Activated CD4-positive, alpha-beta T cell treated with anti-CD3 and anti-CD28 coated beads, Interleukin-2, amount 50 U/mL, for 1 hour (primary cell): ENCODE results near the gene C10orf71.

Experiments used
- DNase-seq: peaks from one replicate; pipeline ENCODE4 v3.0.0-alpha.2; 2020

Gene C10orf71

GRCh38 chr10:49321021-49321420 lies 22.1 kb downstream of the C10orf71 start:
- no peak for DNase-seq

GRCh38 chr10:49322371-49323170 lies 23.6 kb downstream of the C10orf71 start:
- DNase-seq: no peak

- DNase-seq: no peak
These were observed 24.4 kb downstream of the C10orf71 start for GRCh38 chr10:49323171-49323895.

- DNase-seq: no peak
These were observed 24.9 kb downstream of the C10orf71 start for GRCh38 chr10:49323896-49324270.

GRCh38 chr10:49324711-49325110 lies 25.7 kb downstream of the C10orf71 start:
- no peak for DNase-seq

GRCh38 chr10:49325131-49325915 lies 26.4 kb downstream of the C10orf71 start:
- no peak for DNase-seq

- no peak for DNase-seq
These were observed 27.2 kb downstream of the C10orf71 start for GRCh38 chr10:49325916-49326783.

- DNase-seq: no peak
These were observed 28.3 kb downstream of the C10orf71 start for GRCh38 chr10:49327036-49327813.

GRCh38 chr10:49328401-49329145 lies 29.6 kb downstream of the C10orf71 start:
- no peak for DNase-seq

- no peak for DNase-seq
These were observed 30.2 kb downstream of the C10orf71 start for GRCh38 chr10:49329146-49329505.

- no peak for DNase-seq
These were observed 31.2 kb downstream of the C10orf71 start for GRCh38 chr10:49330127-49330665.

- no peak for DNase-seq
These were observed 32.5 kb downstream of the C10orf71 start for GRCh38 chr10:49331431-49331830.

- no peak for DNase-seq
These were observed 33.4 kb downstream of the C10orf71 start for GRCh38 chr10:49332333-49332732.

GRCh38 chr10:49332768-49333167 lies 33.8 kb downstream of the C10orf71 start:
- no peak for DNase-seq

GRCh38 chr10:49333192-49333591 lies 34.2 kb downstream of the C10orf71 start:
- no peak for DNase-seq

- no peak for DNase-seq
These were observed 36.0 kb downstream of the C10orf71 start for GRCh38 chr10:49334964-49335363.

GRCh38 chr10:49335364-49335972 lies 36.5 kb downstream of the C10orf71 start:
- DNase-seq: no peak

GRCh38 chr10:49338604-49339003 lies 39.6 kb downstream of the C10orf71 start:
- DNase-seq: no peak

GRCh38 chr10:49344840-49345239 lies 45.9 kb downstream of the C10orf71 start:
- no peak for DNase-seq

GRCh38 chr10:49347342-49347741 lies 48.4 kb downstream of the C10orf71 start:
- DNase-seq: no peak
